K562 treated with DMSO at 1 percent for 4 hours (cell line): Measurements from ENCODE around the gene FAM3A. TPM values are rescaled to one million over a fixed set of nuclear protein-coding genes. Genes with fewer than 3 reads are reported as not detected.

Experiments used
- total RNA-seq: library from RNA; unstranded; fragments of 300-600 nt; gene quantifications from 2 replicates; pipeline ENCODE4 v1.2.3, GENCODE V29; 2022; ENCODE audit not compliant: insufficient read depth

Gene FAM3A
- 84.1 and 87.0 TPM in 2 replicates for total RNA-seq

GRCh38 chrX:154515966-154516655 lies at the start of gene FAM3A:
Gene FAM3A, minus strand, starts transcription at chrX:154516232. Its CDS starts 460 bp downstream, at chrX:154515772.

GRCh38 chrX:154547245-154548027 lies 31.4 kb upstream of the FAM3A start, which contains the start of gene IKBKG:
Gene IKBKG, plus strand, starts transcription at chrX:154547620. Its CDS starts 4,383 bp downstream, at chrX:154552003.

GRCh38 chrX:154546354-154547244 lies 30.6 kb upstream of the FAM3A start, which contains the start of gene G6PD:
Gene G6PD, minus strand, starts transcription at chrX:154546846. Its CDS starts 691 bp downstream, at chrX:154546155.

GRCh38 chrX:154490414-154491083 lies 25.5 kb downstream of the FAM3A start, which contains the start of gene SLC10A3:
Gene SLC10A3, minus strand, starts transcription at chrX:154490629. Its CDS starts 1,689 bp downstream, at chrX:154488940.

GRCh38 chrX:154486396-154487207 lies 29.4 kb downstream of the FAM3A start, which contains the start of gene UBL4A:
Gene UBL4A, minus strand, starts transcription at chrX:154486615. Its CDS starts 31 bp downstream, at chrX:154486584.

GRCh38 chrX:154478728-154479622 lies 37.1 kb downstream of the FAM3A start, which contains the start of gene LAGE3:
Gene LAGE3, minus strand, starts transcription at chrX:154479281. Its CDS starts 366 bp downstream, at chrX:154478915.

GRCh38 chrX:154458116-154458953 lies 57.7 kb downstream of the FAM3A start, which contains the start of gene PLXNA3:
Gene PLXNA3, plus strand, starts transcription at chrX:154458281. Its CDS starts 1,903 bp downstream, at chrX:154460184.

Other genes with a start within 250 kb of the FAM3A start
- gene TEX28, start 221.1 kb downstream of the FAM3A start, total RNA-seq: not detected in 2 replicates
- gene TKTL1, start 220.4 kb downstream of the FAM3A start, total RNA-seq: 1.2 and 2.2 TPM in 2 replicates
- gene FLNA, start 141.6 kb downstream of the FAM3A start, total RNA-seq: 626 and 661 TPM in 2 replicates
- gene EMD, start 136.9 kb downstream of the FAM3A start, total RNA-seq: 102 and 119 TPM in 2 replicates
- gene RPL10, start 117.9 kb downstream of the FAM3A start, total RNA-seq: 14,280 and 14,407 TPM in 2 replicates
- 18.1 and 21.6 TPM in 2 replicates for gene DNASE1L1, start 107.0 kb downstream of the FAM3A start, total RNA-seq
- gene TAFAZZIN, start 104.7 kb downstream of the FAM3A start, total RNA-seq: 35.2 and 47.4 TPM in 2 replicates
- gene ATP6AP1, start 87.6 kb downstream of the FAM3A start, total RNA-seq: 230 and 231 TPM in 2 replicates
- 99.3 and 105 TPM in 2 replicates for gene GDI1, start 79.1 kb downstream of the FAM3A start, total RNA-seq
- gene FAM50A, start 72.1 kb downstream of the FAM3A start, total RNA-seq: 149 and 188 TPM in 2 replicates
- 7.5 and 12.5 TPM in 2 replicates for gene PLXNA3, start 58.0 kb downstream of the FAM3A start, total RNA-seq
- gene LAGE3, start 37.0 kb downstream of the FAM3A start, total RNA-seq: 170 and 180 TPM in 2 replicates
- gene UBL4A, start 29.6 kb downstream of the FAM3A start, total RNA-seq: 69.7 and 80.5 TPM in 2 replicates
- 47.8 and 56.8 TPM in 2 replicates for gene SLC10A3, start 25.6 kb downstream of the FAM3A start, total RNA-seq
- gene G6PD, start 30.6 kb upstream of the FAM3A start, total RNA-seq: 233 and 273 TPM in 2 replicates
- 38.5 and 40.3 TPM in 2 replicates for gene IKBKG, start 31.4 kb upstream of the FAM3A start, total RNA-seq
- gene CTAG1A, start 68.9 kb upstream of the FAM3A start, total RNA-seq: not detected in 2 replicates
- gene CTAG1B, start 103.0 kb upstream of the FAM3A start, total RNA-seq: not detected in 2 replicates
- 30.2 and 37.9 TPM in 2 replicates for gene CTAG2, start 137.3 kb upstream of the FAM3A start, total RNA-seq
- 7.2 and 12.8 TPM in 2 replicates for gene GAB3, start 234.8 kb upstream of the FAM3A start, total RNA-seq
- 79.4 and 94.2 TPM in 2 replicates for gene DKC1, start 246.6 kb upstream of the FAM3A start, total RNA-seq